GM19372 (cell line): Measurements from ENCODE around the gene LRP8.

Experiments used
- ATAC-seq: cut with Tn5 transposase; IDR thresholded peaks from one replicate; pipeline ENCODE4 v1.9.1; 2021; ENCODE audit warnings: mild to moderate bottlenecking, low read depth, moderate library complexity; ENCODE audit not compliant: unreplicated experiment

Gene LRP8

GRCh38 chr1:53324728-53325297 lies 3.1 kb downstream of the LRP8 start:
- ATAC-seq = no peak

- ATAC-seq = no peak
These were observed 3.5 kb downstream of the LRP8 start for GRCh38 chr1:53324321-53324720.

- no peak for ATAC-seq
These were observed 4.6 kb downstream of the LRP8 start for GRCh38 chr1:53323316-53323715.

- ATAC-seq = no peak
These were observed 5.9 kb downstream of the LRP8 start for GRCh38 chr1:53321776-53322602.

GRCh38 chr1:53321366-53321765 lies 6.5 kb downstream of the LRP8 start:
- ATAC-seq = no peak

GRCh38 chr1:53320646-53321045 lies 7.2 kb downstream of the LRP8 start:
- ATAC-seq = no peak

- ATAC-seq = no peak
These were observed 8.4 kb downstream of the LRP8 start for GRCh38 chr1:53319296-53320101.

GRCh38 chr1:53317646-53318539 lies 10.0 kb downstream of the LRP8 start:
- ATAC-seq = no peak

- ATAC-seq = no peak
These were observed 10.9 kb downstream of the LRP8 start for GRCh38 chr1:53316766-53317581.

- no peak for ATAC-seq
These were observed 11.5 kb downstream of the LRP8 start for GRCh38 chr1:53316424-53316765.

- ATAC-seq = no peak
These were observed 12.1 kb downstream of the LRP8 start for GRCh38 chr1:53315456-53316423.

GRCh38 chr1:53315046-53315445 lies 12.8 kb downstream of the LRP8 start:
- ATAC-seq = no peak

GRCh38 chr1:53314606-53315005 lies 13.3 kb downstream of the LRP8 start:
- ATAC-seq = no peak

- no peak for ATAC-seq
These were observed 13.8 kb downstream of the LRP8 start for GRCh38 chr1:53314096-53314495.

- no peak for ATAC-seq
These were observed 14.3 kb downstream of the LRP8 start for GRCh38 chr1:53313556-53313955.

GRCh38 chr1:53311702-53312305 lies 16.1 kb downstream of the LRP8 start:
- no peak for ATAC-seq

- no peak for ATAC-seq
These were observed 16.8 kb downstream of the LRP8 start for GRCh38 chr1:53310847-53311681.
